ENCODE measurements around the gene TOB2.

GRCh38 chr22:41384128-41384527 lies 62.5 kb downstream of the TOB2 start:
- TF ChIP-seq EZH2 (IDR thresholded peaks at IDR 0.05) (no peak), POLR2AphosphoS5 (IDR thresholded peaks at IDR 0.05; ENCODE audit: borderline replicate concordance, low read depth, low read length) (no peak), FOXP2 (optimal IDR thresholded peaks at IDR 0.05; ENCODE audit: control extremely low read depth, extremely low read length, insufficient read depth) (no peak)

Data from SK-N-MC (cell line).